Caco-2 (cell line): ENCODE measurements around the gene POU2F2. TPM values are rescaled to one million over a fixed set of nuclear protein-coding genes. Genes with fewer than 3 reads are reported as not detected.

Source experiments
- BruUV-seq: library from RNA; stranded (reverse); fragments of 400-500 nt; replicated peaks from 2 replicates; lab custom pipeline; 2021; lab: Mats Ljungman, UMichigan
- CTCF ChIA-PET: fragments of 300-600 bp; sonication (Branson Sonifier 250); formaldehyde crosslinking; loops from one replicate; lab custom pipeline; 2022; ENCODE audit warnings: antibody characterized with exemption; lab: Charles Lee
- POLR2A ChIA-PET: fragments of 300-600 bp; sonication (Branson Sonifier 250); formaldehyde crosslinking; loops from one replicate; lab custom pipeline; 2022; ENCODE audit warnings: antibody characterized with exemption; lab: Charles Lee
- DNase-seq, 2 experiments: peaks; one replicate each; pipeline versions ENCODE4 v3.0.0 to v3.0.0-alpha.2; 2020 to 2022
- H3K27me3 ChIP-seq: replicated peaks from 2 replicates; pipeline ENCODE4 v1.6.0; 2011; ENCODE audit warnings: low read length; ENCODE audit not compliant: control insufficient read depth, insufficient read depth
- H3K36me3 ChIP-seq: 2 replicates; pipeline ENCODE4 v1.5.1; 2011; ENCODE audit warnings: low read length; ENCODE audit not compliant: control insufficient read depth, insufficient read depth
- H3K4me1 ChIP-seq: fragments of 250-450 bp; sonication (Bioruptor Pico); 2 replicates; pipeline ENCODE4 v1.5.1; 2020; ENCODE audit warnings: mild to moderate bottlenecking
- H3K4me3 ChIP-seq: 2 replicates; pipeline ENCODE4 v1.5.1; 2011; ENCODE audit warnings: low read depth, mild to moderate bottlenecking, control low read depth, low read length
- H3K9me3 ChIP-seq: fragments of 250-450 bp; sonication (Bioruptor Pico); 2 replicates; pipeline ENCODE4 v1.5.1; 2020; ENCODE audit warnings: mild to moderate bottlenecking, moderate library complexity
- H3K27ac Mint-ChIP-seq: one replicate; pipeline ENCODE4 v1.8.0; 2022; ENCODE audit warnings: mixed read lengths; ENCODE audit not compliant: unreplicated experiment
- H3K27me3 Mint-ChIP-seq: one replicate; pipeline ENCODE4 v1.8.0; 2022; ENCODE audit warnings: mixed read lengths; ENCODE audit not compliant: insufficient read depth, unreplicated experiment
- H3K36me3 Mint-ChIP-seq: one replicate; pipeline ENCODE4 v1.8.0; 2022; ENCODE audit warnings: mild to moderate bottlenecking, mixed read lengths; ENCODE audit not compliant: insufficient read depth, unreplicated experiment
- H3K4me1 Mint-ChIP-seq: one replicate; pipeline ENCODE4 v1.8.0; 2022; ENCODE audit warnings: low read depth, mixed read lengths; ENCODE audit not compliant: unreplicated experiment
- H3K4me3 Mint-ChIP-seq: one replicate; pipeline ENCODE4 v1.8.0; 2022; ENCODE audit warnings: mild to moderate bottlenecking, moderate library complexity, mixed read lengths; ENCODE audit not compliant: unreplicated experiment
- H3K9me3 Mint-ChIP-seq: one replicate; pipeline ENCODE4 v1.8.0; 2022; ENCODE audit warnings: mixed read lengths; ENCODE audit not compliant: unreplicated experiment
- intact Hi-C: fragments of 100-400 bp; cut with micrococcal nuclease; formaldehyde crosslinking; loops from one replicate; pipeline ENCODE4 v1.10.0; 2022; ENCODE audit not compliant: unreplicated experiment
- total RNA-seq: library from RNA; stranded (reverse); gene quantifications from 2 replicates; pipeline ENCODE4 v1.2.3, GENCODE V29; 2022
- TF ChIP-seq, protein P1 (sequence below), 2 experiments: fragments of 200-600 bp in 1 of 2; IDR thresholded peaks; 1 replicate in 1 of 2; 2 replicates in 1 of 2; pipeline versions ENCODE4 v1.5.1 to v1.8.0; 2011 to 2022; ENCODE audit warnings: antibody characterized with exemption in 1 of 2, control low read depth in 1 of 2, inconsistent platforms in 1 of 2, low read depth in 1 of 2, low read length in 1 of 2, mild to moderate bottlenecking in 1 of 2, moderate library complexity in 1 of 2; ENCODE audit not compliant: insufficient read depth in 1 of 2, severe bottlenecking in 1 of 2, unreplicated experiment in 1 of 2

Gene POU2F2
- total RNA-seq, 1 experiment from 2014 or later = 1.5 TPM

DNA sequence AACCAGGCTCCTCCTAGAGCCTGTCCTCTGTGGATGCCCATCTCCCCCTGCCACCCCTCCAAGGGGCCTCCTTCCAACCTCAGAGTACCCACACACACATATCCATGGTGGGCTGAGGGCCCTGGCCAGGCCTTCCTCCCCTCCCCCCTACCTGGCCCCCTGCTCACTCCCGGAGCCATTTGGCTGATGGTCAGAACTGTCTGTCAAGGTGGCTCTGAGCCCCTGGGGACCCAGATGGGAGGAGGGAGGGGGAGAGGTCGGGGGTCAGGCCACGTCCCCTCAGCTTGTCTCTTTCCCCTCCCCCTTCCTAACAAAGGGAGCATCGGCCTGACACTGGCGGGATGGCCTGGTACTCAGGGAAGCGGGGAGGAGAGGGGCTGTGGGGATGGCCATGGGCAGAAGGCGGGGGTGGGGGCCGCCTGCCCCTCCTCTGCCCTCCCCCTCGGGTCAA lies 18.7 kb upstream of the POU2F2 start:
- no peaks in the 10 kb centered on the region for H3K9me3 Mint-ChIP-seq

DNA sequence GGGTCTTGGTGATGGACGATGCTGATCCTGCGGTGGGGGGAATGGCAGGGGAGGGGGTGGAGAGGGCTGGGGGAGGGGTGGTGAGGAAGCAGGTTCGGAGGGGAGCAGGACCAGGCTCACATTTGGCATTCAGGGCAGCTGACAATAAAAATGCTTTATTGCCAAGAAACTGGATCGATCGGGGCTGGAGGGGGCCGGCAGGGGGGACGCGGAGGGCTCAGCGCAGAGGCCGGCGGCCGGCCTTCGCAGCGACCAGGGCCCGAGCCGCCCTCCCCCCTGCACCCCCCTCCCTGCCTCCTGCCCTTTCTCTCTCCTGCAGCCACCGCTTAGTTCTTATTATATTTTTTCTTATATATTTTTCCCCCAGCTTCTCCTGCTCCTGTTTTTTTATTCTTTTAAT lies 18.1 kb upstream of the POU2F2 start:
- DNase-seq = no peak
- ChIA-PET CTCF (interaction anchor here (0.6 kb wide), 2 partner anchors 19 to 484 kb away, joined by 3 to 7 read pairs; no protein-coding TSS in a partner anchor), POLR2A (no interaction called here)
- intact Hi-C loops = no loop called here
- H3K4me3 Mint-ChIP-seq = no peak overlapping the region
- BruUV-seq = no TSS peak
- Histone ChIP-seq H3K4me1 (no peaks in the 10 kb centered on the region), H3K9me3 (no peaks in the 10 kb centered on the region), H3K36me3 (no peaks in the 10 kb centered on the region), H3K27me3 (no peaks in the 10 kb centered on the region; the same call in 1 of the 2 replicates), H3K4me3 (no peak overlapping the region)
- H3K36me3 Mint-ChIP-seq = no peaks in the 10 kb centered on the region
- TF ChIP-seq, protein P1, sequence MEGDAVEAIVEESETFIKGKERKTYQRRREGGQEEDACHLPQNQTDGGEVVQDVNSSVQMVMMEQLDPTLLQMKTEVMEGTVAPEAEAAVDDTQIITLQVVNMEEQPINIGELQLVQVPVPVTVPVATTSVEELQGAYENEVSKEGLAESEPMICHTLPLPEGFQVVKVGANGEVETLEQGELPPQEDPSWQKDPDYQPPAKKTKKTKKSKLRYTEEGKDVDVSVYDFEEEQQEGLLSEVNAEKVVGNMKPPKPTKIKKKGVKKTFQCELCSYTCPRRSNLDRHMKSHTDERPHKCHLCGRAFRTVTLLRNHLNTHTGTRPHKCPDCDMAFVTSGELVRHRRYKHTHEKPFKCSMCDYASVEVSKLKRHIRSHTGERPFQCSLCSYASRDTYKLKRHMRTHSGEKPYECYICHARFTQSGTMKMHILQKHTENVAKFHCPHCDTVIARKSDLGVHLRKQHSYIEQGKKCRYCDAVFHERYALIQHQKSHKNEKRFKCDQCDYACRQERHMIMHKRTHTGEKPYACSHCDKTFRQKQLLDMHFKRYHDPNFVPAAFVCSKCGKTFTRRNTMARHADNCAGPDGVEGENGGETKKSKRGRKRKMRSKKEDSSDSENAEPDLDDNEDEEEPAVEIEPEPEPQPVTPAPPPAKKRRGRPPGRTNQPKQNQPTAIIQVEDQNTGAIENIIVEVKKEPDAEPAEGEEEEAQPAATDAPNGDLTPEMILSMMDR (IDR thresholded peaks at IDR 0.05; ENCODE audit: insufficient read depth in 1 of 2, low read depth in 1 of 2, low read length in 1 of 2, severe bottlenecking in 1 of 2, unreplicated experiment in 1 of 2) = no peak
- no peaks in the 10 kb centered on the region for H3K4me1 Mint-ChIP-seq
- no peak overlapping the region for H3K27ac Mint-ChIP-seq
- H3K9me3 Mint-ChIP-seq = no peaks in the 10 kb centered on the region
- H3K27me3 Mint-ChIP-seq = peaks cover 32% of the 10 kb centered on the region

More for the DNA sequence above, 18.7 kb upstream of the POU2F2 start:
- Histone ChIP-seq H3K27me3 (no peaks in the 10 kb centered on the region; the same call in 1 of the 2 replicates), H3K4me3 (no peak overlapping the region), H3K9me3 (no peaks in the 10 kb centered on the region), H3K4me1 (no peaks in the 10 kb centered on the region), H3K36me3 (no peaks in the 10 kb centered on the region)
- DNase-seq = no peak
- Mint-ChIP-seq H3K27ac (no peak overlapping the region), H3K36me3 (no peaks in the 10 kb centered on the region), H3K4me1 (no peaks in the 10 kb centered on the region), H3K27me3 (peaks cover 35% of the 10 kb centered on the region), H3K4me3 (no peak overlapping the region)
- TF ChIP-seq, protein P1 (IDR thresholded peaks at IDR 0.05; ENCODE audit: insufficient read depth in 1 of 2, low read depth in 1 of 2, low read length in 1 of 2, severe bottlenecking in 1 of 2, unreplicated experiment in 1 of 2) = no peak
- ChIA-PET CTCF (no interaction called here), POLR2A (no interaction called here)
- intact Hi-C loops = no loop called here
- no TSS peak for BruUV-seq

DNA sequence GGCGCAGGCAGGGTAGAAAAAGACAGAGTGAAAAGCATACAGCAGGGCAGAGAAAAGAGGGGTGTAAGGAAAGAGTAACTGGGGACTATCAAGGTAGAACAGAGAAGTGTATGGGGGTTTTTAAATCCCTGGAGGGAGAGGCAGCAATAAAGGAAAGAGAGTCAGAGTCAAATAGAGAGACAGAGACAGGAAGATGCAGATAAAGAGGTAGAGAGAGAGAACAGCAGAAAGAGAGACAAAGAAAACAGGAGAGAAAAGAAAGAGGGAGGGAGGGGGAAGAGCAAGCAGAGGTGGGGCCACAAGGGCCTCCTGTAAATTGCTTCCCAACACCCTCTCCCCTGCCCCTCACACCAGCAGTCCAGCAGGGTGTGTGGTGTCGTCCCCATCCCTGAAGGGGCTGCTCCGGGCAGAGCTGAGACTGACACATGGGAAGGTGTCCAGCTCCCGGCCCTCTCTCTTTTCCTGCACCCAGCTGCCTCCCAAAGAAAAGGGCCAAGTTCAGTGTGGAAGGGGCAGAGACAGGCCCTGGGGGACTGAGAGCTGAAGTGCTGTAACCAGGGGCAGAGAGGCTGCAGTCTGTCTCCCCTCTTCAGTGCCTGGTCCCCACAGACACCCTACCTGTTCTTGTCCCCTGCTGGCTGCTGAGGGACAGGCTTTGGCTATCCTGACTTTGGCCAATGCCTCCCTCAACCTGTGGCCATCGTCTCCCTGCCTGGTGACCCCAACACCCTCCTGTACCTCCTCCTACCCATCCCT lies 17.4 kb upstream of the POU2F2 start:
- Mint-ChIP-seq H3K4me1 (no peaks in the 10 kb centered on the region), H3K27ac (no peak overlapping the region), H3K27me3 (peaks cover 30% of the 10 kb centered on the region), H3K4me3 (no peak overlapping the region), H3K36me3 (no peaks in the 10 kb centered on the region), H3K9me3 (no peaks in the 10 kb centered on the region)
- H3K4me1 ChIP-seq = no peaks in the 10 kb centered on the region
- intact Hi-C loops = no loop called here
- no peak for DNase-seq
- TF ChIP-seq, protein P1 (IDR thresholded peaks at IDR 0.05; ENCODE audit: insufficient read depth in 1 of 2, low read depth in 1 of 2, low read length in 1 of 2, severe bottlenecking in 1 of 2, unreplicated experiment in 1 of 2) = no peak
- CTCF ChIA-PET = no interaction called here
- H3K36me3 ChIP-seq = no peaks in the 10 kb centered on the region
- POLR2A ChIA-PET = no interaction called here
- no peak overlapping the region for H3K4me3 ChIP-seq
- H3K9me3 ChIP-seq = no peaks in the 10 kb centered on the region
- BruUV-seq = no TSS peak
- H3K27me3 ChIP-seq = no peaks in the 10 kb centered on the region; the same call in 1 of the 2 replicates
